Fibroblast of pulmonary artery (primary cell): ENCODE measurements around the gene RAB3B.

Experiments used
- DNase-seq: peaks from one replicate; pipeline ENCODE4 v3.0.0-alpha.2; 2010; ENCODE audit warnings: low read depth
- H3K4me3 ChIP-seq: replicated peaks from 2 replicates; pipeline ENCODE4 v1.5.1; 2011; ENCODE audit warnings: low read depth, mild to moderate bottlenecking, control low read depth, low read length, moderate library complexity
- TF ChIP-seq, protein P1 (sequence below): IDR thresholded peaks from 2 replicates; pipeline ENCODE4 v1.5.1; 2011; ENCODE audit warnings: mild to moderate bottlenecking, control low read depth, low read length, inconsistent platforms; ENCODE audit errors: missing control alignments

Gene RAB3B

GRCh38 chr1:51930329-51930728 is 60.2 kb downstream of the RAB3B start:
- no peak for DNase-seq
- TF ChIP-seq, protein P1, sequence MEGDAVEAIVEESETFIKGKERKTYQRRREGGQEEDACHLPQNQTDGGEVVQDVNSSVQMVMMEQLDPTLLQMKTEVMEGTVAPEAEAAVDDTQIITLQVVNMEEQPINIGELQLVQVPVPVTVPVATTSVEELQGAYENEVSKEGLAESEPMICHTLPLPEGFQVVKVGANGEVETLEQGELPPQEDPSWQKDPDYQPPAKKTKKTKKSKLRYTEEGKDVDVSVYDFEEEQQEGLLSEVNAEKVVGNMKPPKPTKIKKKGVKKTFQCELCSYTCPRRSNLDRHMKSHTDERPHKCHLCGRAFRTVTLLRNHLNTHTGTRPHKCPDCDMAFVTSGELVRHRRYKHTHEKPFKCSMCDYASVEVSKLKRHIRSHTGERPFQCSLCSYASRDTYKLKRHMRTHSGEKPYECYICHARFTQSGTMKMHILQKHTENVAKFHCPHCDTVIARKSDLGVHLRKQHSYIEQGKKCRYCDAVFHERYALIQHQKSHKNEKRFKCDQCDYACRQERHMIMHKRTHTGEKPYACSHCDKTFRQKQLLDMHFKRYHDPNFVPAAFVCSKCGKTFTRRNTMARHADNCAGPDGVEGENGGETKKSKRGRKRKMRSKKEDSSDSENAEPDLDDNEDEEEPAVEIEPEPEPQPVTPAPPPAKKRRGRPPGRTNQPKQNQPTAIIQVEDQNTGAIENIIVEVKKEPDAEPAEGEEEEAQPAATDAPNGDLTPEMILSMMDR, result no peak

DNA sequence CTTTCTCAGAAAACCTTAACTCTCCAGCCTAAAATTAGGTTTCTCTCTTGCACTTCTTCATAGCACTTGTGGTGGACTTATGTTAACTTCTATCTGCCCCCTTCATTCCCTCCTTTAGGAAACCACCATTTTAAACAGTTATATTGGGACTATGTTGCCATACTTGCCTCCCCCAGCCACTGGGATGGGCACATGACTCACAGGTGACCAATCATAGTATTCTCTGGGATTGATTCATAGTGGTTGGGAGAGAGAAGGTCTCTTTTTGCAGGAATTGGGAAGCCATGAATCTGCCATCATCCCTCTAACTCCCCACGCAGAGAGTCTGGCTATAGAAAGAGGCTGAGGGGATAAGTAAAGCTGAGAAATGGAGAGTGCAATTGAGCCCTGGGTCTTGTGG is 61.6 kb downstream of the RAB3B start:
- TF ChIP-seq, protein P1, result no peak
- no peak for DNase-seq
- H3K4me3 ChIP-seq, result no peak overlapping the region

More at GRCh38 chr1:51930329-51930728, 60.2 kb downstream of the RAB3B start:
- no peak overlapping the region for H3K4me3 ChIP-seq

GRCh38 chr1:51927029-51927428 is 63.5 kb downstream of the RAB3B start:
- TF ChIP-seq, protein P1, result no peak
- H3K4me3 ChIP-seq, result no peak overlapping the region
- no peak for DNase-seq

DNA sequence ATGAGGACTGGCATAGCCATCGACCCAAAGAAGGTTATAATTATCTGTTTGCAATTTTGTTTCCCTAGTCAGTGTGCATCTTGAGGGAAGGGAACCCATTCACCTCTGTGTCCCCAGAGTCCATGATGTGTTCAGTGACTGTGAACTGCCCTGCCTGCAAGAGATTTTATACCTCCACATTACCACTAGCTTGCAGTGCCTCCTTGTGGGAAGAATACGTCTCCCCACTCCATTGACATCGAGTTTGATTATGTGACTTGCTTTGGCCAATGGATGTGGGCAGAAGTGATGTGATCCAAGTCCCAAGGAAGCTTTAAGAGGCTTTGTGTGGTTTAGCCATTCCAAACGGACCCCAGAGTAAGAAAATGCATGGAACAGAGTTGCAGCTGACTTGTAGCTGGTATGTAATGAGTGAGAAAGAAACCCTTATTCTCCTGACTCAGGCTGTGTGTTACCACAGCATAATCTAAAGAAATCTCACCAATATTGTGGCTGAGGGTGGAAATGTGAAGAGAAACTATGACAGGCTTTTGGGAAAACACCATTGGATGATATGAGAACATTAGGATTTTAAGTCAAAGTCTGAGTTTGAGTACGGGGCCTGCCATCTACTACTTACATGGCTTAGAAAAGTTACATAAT is 64.2 kb downstream of the RAB3B start:
- DNase-seq, result peak; percentile 73
- TF ChIP-seq, protein P1, result peak; percentile 62
- no peak overlapping the region for H3K4me3 ChIP-seq

DNA sequence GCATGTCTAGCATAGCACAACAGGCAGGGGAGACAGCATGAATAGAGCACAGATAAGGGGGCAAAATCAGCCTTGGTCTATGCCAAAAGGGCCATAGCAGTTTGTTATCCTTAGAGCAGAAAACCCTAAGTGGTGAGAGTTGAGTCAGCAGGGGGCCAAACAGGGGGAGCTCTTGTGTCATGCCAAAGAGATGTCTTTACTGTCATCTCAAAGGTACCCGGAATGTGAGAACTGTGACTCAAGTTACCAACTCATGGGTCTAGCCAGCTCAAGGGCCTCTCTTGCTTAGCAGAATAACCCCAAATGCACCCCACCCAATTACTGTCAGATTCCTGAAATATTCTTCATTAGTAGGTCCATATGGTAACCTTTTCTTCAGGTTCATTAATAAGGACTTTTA is 66.0 kb downstream of the RAB3B start:
- TF ChIP-seq, protein P1, result no peak
- no peak overlapping the region for H3K4me3 ChIP-seq

DNA sequence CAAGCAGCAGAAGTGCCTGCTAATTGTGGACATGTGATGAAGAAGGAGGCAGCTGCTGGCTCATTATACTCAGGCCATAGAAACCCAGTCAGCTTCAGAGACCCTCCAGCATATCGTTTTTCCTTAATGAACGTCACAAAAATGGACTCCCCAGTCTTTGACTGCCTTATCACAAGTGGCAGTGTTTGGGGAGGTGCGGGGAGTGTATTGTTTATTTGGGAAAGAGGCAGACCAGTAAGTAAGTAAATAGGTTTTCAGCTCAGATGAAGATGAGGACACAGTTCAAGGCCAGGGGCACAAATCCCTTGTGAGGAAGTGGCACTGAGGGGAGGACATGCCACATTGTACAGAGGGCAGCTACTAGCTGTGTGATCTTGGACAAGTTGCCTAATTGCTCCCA is 68.5 kb downstream of the RAB3B start:
- H3K4me3 ChIP-seq, result no peak overlapping the region
- no peak for DNase-seq
- TF ChIP-seq, protein P1, result no peak

More for the DNA sequence above, 66.0 kb downstream of the RAB3B start:
- DNase-seq, result no peak

GRCh38 chr1:51920130-51920529 is 70.4 kb downstream of the RAB3B start:
- no peak for DNase-seq
- TF ChIP-seq, protein P1, result no peak
- no peak overlapping the region for H3K4me3 ChIP-seq
